PC-9 (cell line): Measurements from ENCODE around the gene REC114.

Experiments used
- CTCF ChIP-seq: fragments of 200-600 bp; sonication (generic); conservative IDR thresholded peaks from 2 replicates; pipeline ENCODE4 v1.6.1; 2017; ENCODE audit warnings: mixed run types, antibody characterized with exemption, mild to moderate bottlenecking, moderate library complexity
- EZH2 ChIP-seq: fragments of 200-600 bp; sonication (generic); IDR thresholded peaks from 2 replicates; pipeline ENCODE4 v1.8.0; 2017; ENCODE audit warnings: antibody characterized with exemption, low read depth

GRCh38 chr15:73607405-73607804 is 164.4 kb downstream of the REC114 start:
- TF ChIP-seq CTCF (no peak), EZH2 (no peak)
